ENCODE measurements around the gene ZNF462.

GRCh38 chr9:106861640-106862109 lies 1.3 kb upstream of the ZNF462 start:
- TF ChIP-seq CTCF (IDR thresholded peaks at IDR 0.05 in 4 of 5, conservative IDR thresholded peaks at IDR 0.05 in 1 of 5) (peak in 1 of 5 experiments; percentile 13), POLR2A (IDR thresholded peaks at IDR 0.05) (no peak)

Measured in gastrocnemius medialis (tissue), 4 donors.